HCT116 (cell line): ENCODE results near the gene UNKL.

Source experiments
- EZH2 ChIP-seq: fragments of 200-600 bp; sonication (generic); IDR thresholded peaks from 2 replicates; pipeline ENCODE4 v1.6.1; 2017; ENCODE audit warnings: antibody characterized with exemption, mixed run types
- YY1 ChIP-seq: IDR thresholded peaks from 2 replicates; pipeline ENCODE4 v1.6.1; 2011; ENCODE audit warnings: low read length, low read depth, moderate library complexity, mild to moderate bottlenecking; ENCODE audit not compliant: insufficient replicate concordance; ENCODE audit errors: extremely low read depth
- TF ChIP-seq, protein P1 (sequence below), 3 experiments: fragments of 200-600 bp in 1 of 3; sonication (generic) in 1 of 3; IDR thresholded peaks in 2 of 3; conservative IDR thresholded peaks in 1 of 3; 2 replicates each; pipeline ENCODE4 v1.5.1; 2012 to 2017; ENCODE audit warnings: low read depth in 2 of 3, low read length in 2 of 3, antibody characterized with exemption in 1 of 3, borderline replicate concordance in 1 of 3, control low read depth in 1 of 3, mild to moderate bottlenecking in 1 of 3, mixed read lengths in 1 of 3, mixed run types in 1 of 3, moderate library complexity in 1 of 3; ENCODE audit not compliant: insufficient read depth in 1 of 3

- TF ChIP-seq YY1 (no peak), EZH2 (no peak)
- TF ChIP-seq, protein P1, sequence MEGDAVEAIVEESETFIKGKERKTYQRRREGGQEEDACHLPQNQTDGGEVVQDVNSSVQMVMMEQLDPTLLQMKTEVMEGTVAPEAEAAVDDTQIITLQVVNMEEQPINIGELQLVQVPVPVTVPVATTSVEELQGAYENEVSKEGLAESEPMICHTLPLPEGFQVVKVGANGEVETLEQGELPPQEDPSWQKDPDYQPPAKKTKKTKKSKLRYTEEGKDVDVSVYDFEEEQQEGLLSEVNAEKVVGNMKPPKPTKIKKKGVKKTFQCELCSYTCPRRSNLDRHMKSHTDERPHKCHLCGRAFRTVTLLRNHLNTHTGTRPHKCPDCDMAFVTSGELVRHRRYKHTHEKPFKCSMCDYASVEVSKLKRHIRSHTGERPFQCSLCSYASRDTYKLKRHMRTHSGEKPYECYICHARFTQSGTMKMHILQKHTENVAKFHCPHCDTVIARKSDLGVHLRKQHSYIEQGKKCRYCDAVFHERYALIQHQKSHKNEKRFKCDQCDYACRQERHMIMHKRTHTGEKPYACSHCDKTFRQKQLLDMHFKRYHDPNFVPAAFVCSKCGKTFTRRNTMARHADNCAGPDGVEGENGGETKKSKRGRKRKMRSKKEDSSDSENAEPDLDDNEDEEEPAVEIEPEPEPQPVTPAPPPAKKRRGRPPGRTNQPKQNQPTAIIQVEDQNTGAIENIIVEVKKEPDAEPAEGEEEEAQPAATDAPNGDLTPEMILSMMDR (IDR thresholded peaks at IDR 0.05 in 2 of 3, conservative IDR thresholded peaks at IDR 0.05 in 1 of 3; ENCODE audit: borderline replicate concordance in 1 of 3, insufficient read depth in 1 of 3, low read depth in 2 of 3, low read length in 2 of 3) = no peak
Measured at GRCh38 chr16:1425616-1426370, 11.3 kb upstream of the UNKL start.
